Posterior vena cava (tissue), 2 donors: Measurements from ENCODE around the gene LIMS1. TPM values are rescaled to one million over a fixed set of nuclear protein-coding genes. Genes with fewer than 3 reads are reported as not detected.
"Not testable (repeated sequence)": the region's sequence is repeated elsewhere in the genome, so short reads cannot be mapped to it uniquely, and the experiment has no call there.

Source experiments
- DNase-seq: peaks from one replicate; pipeline ENCODE4 v3.0.0-alpha.2; 2020; ENCODE audit warnings: low spot score
- intact Hi-C, 2 donors: fragments of 100-400 bp; cut with DNase I; formaldehyde crosslinking; loops; one replicate each; pipeline versions ENCODE4 v1.14.1 to v1.14.2; 2022 to 2023
- total RNA-seq, 2 donors: library from RNA; stranded (reverse); fragmentation: NEBNext Ultra II Directional; extraction: Animal tissue kit (Norgen Biotek cat#: 25700); gene quantifications; one replicate each; pipeline ENCODE4 v1.2.1, GENCODE V29; 2021
- donor health status: DM: yes; HTN: yes; CAD: no.
- donor health status: DM: yes; HTN: yes; CAD: no.

Gene LIMS1
- total RNA-seq, 2 donors from 2014 or later = 58.6 to 68.9 TPM

DNA sequence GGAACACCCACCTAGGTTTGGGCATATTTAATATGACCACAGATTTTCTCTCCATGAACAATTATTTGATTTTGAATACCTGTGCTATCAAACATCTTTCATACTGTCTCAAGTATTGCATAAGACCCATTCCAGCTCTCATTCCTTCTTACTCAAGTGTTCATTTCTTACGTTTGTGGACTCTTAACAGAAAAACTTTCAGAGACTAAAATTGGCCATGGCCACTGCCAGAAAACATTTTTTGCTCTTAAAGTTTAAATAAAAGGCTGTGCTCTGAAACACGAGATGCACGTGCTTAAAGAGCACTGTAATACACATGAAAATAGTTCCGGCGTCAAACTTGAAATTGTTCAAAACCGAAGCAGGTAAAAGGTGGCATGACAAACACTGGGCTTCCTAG, 89.3 kb downstream of the LIMS1 start:
- DNase-seq = no peak
- intact Hi-C loops = no loop called here

DNA sequence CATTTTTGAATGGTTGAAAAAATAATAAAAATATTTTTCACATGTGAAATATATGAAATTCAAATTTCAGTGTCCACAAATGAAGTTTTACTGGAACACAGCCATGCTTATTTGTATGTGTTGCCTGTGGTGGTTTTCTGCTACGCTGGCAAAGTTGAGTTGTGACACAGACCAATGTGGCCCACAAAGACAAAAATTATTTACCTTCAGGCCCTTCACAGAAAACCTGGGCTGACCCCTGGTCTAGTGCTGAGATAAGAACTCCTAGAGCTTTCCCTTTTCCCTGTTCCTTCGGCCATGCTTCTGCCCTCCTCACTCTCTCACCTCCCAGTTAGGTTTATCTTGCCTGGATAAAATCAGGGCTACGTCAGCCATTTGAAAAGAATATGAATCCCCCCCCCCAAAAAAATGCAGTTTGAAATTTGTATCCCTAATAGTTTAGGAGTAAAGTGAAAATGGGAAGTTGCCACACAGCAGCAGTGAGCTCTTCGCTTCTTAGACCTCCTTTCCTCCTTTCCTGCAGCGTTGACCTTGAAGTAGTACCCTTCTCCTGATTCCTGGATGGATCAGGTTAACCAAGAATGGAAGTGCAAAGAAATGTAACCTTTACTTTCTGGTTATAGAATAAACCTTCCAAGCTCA, 91.0 kb downstream of the LIMS1 start:
- intact Hi-C loops = no loop called here
- no peak for DNase-seq

DNA sequence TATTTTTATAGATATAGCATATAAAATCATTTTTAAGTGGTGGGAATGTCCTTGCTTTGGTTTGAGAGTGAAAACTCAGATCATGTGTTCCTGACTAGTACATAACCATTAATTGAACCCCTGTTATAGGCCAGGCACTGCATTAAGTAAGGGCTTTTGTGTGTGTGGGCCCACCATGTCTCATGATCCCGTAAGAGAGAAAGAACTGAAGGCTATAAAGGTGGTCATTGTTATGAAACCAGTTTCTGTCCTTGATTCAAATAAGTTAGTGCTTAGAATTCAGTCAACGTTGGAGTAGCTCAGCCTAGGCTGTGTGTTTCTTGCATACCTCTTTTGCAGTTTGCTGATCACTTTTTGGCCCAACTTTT, 91.5 kb downstream of the LIMS1 start:
- DNase-seq = no peak
- intact Hi-C loops = no loop called here

DNA sequence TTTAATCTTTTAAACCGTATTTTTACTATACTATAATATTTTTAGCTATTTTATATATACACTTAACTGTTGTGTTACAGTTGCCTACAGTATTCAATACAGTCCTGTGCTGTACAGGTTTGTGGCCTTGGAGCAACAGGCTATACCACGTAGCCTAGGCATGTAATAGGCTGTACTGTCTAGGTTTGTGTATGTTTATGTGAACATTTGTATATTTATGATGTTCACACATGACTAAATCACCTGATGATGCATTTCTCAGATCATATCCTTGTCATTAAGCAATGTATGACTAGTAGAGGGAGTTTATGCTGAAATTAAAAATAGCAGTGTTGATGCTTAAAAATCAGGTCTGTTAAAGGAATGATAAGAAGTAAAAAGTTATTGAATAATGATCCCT, 92.7 kb downstream of the LIMS1 start:
- DNase-seq = no peak
- intact Hi-C loops = no loop called here

DNA sequence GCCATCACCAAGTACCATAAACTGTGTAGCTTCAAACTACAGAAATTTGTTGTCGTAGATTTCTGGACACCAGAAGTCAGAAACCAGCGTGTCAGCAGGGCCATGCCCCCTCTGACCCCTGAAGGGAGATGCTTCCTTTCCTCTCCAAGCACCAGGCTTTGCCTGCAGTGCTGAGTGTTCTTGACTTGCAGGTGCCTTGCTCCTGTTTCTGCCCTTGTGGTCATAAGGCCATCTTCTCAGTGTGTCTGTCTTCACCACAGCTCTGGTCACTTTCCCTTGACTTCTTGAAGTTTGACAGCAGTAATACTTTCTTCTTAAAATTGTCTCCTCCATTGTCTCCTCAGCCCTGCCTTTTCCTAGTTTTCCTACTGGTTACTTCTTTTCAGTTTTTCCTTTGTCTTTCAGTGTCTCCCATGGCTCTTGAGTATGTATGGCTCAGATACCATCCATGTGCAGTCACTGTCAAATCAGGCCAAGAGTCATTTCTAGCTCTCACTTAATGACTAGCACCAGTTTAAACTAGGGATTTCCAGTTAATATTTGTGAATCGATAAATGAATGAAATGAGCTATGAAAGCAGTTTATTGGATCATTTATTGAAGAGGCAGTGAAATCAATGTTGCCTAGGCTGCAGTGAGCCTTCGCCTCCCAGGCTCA, 93.8 kb downstream of the LIMS1 start:
- no peak for DNase-seq
- intact Hi-C loops = no loop called here

DNA sequence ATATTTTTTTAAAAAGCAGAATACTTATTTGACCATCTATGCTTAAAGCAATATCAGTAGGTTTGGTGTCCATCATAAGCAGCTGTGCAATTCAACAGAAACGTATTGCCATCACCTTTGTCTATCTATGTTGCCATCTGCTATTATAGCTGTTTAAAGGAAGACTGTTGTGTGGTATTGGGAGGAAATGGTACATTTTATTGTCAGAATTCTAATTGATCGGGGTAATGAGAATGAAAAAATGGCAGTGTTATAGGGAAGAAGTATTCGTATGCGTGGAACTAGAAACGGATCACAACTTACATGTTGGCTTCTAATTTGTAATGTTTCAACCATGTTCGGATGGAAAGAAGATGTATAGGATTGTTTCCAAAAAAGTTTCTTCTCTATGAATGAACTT, 94.7 kb downstream of the LIMS1 start:
- intact Hi-C loops = no loop called here
- DNase-seq = no peak

DNA sequence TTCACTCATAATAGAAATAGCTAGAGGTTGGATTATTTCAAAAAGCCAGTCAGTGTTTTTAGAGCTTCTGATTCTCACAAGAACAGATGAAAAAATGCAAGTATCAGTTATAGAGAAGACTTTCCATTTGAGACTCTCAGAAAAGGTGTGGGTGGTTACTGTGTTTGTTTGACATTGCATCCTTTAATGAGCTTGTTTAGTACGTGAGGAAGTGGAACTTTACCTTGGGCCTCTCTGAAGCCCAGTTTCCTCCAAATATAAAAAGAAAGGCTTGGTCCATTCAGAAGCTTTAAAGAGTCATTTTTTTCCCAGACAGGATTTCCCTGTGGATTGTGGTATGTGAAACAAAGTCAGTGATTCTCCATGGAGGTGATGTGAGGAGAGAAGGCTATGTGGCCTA, 95.1 kb downstream of the LIMS1 start:
- intact Hi-C loops = no loop called here
- DNase-seq = no peak

DNA sequence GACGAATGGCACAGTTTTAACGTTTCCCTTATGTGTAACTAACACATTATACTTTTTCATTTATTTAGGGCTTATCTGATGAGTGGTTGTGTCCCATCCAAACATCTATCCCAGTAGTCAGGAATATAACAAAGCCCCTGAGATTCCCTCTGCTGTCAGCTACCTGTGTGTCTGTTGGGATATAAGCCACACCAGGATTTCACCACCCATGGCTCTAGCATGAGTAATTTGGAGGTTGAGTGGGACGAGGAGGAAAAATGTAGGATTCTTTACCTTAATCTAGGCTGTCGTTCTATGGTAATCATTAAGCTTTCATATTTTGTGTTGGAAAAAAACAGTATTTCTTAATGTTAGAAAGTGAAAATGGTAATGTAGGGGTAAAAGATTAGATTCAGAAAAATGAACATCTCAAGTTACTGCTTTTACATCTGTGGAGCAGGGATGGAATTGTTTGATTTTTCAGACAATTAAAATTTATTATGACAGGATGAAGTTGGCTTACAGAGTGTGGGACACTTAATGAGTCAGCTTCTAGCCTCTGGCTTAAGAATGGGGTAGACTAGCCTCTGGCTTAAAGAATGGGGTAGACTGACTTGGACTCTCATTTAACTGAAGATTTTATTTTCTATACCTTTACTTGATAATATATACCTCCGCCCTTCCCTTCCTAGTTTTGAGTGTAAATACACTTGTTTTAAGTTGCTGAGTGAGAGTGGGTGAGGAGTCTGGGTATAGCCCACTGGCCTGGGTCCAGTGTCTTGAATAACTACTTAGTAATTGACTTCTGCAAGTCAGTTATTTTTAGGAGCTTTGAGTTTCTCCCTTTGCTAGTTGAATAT, 96.5 kb downstream of the LIMS1 start:
- no peak for DNase-seq
- intact Hi-C loops = no loop called here

DNA sequence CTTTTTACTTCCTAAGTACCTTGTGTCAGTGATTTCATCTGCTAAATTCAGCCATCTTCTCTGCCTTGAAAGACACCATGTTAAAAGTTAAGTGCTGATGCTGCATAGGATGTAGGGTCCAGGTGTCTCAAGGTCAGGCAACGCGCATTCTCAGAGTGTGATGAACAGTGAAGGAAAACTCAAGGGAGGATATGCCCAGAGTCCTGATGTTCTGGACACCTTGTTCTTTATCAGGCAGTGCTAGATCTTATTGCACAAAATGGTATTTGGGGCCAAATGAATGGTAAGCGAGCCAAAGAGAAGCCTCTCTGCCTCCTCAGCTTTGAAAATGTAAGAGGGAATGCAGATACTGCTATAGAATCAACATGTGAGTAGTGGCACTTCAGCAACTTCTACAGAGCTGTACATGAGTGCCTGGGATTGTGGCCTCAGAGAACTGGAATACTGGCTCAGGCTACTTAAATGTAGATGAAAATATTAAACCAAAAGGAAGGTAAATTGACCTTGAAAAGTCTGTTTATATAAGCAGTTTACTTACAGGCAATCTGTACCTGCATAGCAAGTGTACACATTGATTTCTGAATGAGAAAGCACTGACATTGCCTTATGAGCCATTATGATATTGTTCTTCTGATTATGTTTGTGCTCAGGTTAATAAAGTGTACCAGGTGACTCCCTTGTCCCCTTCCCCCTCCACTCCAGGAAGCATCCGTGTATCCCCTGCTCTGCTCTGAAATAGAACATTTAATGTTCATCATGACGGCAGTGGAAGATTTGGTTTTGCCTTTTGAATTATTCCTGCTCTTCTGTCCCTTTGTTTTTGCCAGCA, 98.3 kb downstream of the LIMS1 start:
- DNase-seq = no peak
- intact Hi-C loops = loop anchor here in 1 of 2 donors (2.0 kb wide), 1 partner anchor 40 kb away; no protein-coding TSS in a partner anchor

DNA sequence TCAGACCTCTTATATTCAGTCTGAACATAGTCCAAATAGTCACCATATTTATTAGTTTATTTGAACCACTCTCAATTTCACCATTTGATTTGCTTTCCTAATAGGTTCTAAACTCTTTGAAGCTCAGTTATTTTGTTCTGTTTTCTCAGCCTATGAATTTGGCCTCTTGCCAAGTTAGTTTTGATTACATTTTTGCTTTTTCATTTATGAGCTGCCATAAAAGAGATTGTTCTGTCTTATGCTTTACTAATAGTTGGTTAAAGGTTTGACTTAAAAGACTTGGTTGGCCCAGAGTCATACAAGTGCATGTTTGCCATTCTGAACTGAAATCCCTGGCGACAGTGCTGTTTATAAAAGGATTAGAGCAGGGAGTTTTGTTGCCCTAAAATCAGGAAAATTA, 99.1 kb downstream of the LIMS1 start:
- intact Hi-C loops = loop anchor here in 1 of 2 donors (2.0 kb wide), 1 partner anchor 41 kb away; no protein-coding TSS in a partner anchor
- no peak for DNase-seq

DNA sequence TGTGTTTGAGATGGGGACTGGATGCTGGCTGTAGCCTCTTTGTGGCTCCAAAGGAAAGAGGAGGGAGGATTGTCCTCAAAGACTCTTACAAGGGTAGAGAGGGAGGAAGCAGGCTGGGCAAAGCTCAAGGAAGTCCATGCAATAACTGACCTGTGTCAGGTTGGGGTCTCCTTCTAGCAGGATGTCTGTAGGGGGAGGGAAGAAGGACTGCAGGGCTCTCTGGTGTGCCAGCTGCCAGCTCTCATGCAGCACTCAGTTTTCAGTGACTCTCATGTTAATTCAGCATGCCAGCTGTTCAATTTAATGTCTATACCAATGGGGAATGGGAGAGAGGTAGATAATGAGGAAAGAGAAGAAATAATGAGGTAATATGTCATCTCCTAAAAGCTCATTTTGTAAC, 99.7 kb downstream of the LIMS1 start:
- DNase-seq = no peak
- intact Hi-C loops = no loop called here

DNA sequence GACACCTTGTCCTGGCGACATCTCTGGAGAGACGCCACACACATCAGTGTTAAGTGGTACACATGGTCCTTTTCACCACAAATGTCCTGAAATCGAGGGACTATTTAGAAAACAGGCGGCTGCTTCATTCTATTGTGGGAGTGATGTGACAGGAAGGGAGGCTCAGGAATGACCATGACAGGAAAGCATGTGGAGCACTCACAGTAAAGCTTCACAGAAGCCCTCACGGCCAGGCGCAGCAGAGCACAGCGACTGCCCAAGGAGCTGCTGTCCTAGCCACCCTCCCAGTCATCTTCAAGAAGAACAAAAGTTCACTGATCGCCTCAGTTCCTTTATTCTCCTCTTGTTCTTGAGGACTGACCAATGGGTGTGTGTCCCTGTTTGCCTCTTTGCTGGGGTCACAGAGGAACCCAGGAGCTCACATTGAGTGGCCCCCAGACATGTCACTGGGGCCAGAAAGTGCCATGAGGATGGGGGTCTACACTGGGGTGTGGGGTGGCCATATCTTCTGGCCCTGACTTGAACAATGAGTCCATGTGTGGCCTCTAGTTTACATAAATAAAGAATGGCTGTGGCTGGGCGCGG, 100.4 kb downstream of the LIMS1 start:
- intact Hi-C loops = no loop called here
- DNase-seq = no peak

DNA sequence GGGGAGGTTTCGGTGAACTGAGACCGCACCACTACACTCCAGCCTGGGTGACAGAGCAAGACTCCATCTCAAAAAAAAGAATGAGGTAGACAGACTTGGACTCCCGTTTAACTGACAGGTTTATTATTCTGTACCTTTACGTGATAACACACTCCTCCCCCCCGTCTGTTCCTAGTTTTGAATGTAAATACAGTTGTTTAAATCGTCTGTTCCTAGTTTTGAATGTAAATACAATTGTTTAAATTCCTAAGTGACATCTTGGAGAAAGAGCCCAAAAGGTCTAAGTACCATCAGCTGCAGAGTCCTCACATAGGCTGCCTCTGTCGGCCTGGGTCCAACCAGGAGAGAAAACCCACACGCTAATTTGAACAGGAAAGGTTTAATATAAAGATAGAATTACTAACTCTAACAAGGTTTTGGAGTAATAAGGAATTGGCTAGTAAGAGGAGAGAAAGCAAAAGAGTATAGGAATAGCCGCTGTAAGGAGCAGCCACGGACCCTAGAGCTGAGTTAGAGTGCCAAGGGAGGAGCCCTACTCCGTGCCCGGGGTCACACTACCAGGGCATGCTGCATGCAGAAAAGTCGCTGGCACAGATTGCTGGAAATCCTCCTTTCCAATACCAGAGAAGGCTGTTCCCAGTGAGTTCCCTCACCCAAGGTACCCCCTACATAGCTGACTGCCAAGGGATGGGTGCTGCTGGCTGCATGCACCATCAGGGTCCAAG, 101.5 kb downstream of the LIMS1 start:
- intact Hi-C loops = no loop called here
- no peak for DNase-seq

DNA sequence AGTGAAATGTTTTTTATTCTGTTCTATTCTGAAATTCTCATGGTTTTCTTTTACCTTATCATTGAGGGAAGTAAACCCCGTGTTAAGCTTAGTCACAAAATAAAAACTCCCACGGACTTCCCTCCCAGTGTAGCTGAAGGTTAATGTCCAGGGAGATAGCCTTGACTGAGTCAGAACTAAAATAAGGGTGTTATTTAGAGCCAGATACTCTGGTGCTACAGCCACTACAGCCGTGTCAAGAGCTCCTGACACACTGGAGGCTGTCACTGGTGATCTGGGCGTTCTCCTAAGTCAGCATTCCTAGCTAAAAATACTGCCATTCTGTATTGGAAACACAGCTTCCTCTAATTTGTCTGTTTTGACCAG, 103.0 kb downstream of the LIMS1 start:
- intact Hi-C loops = no loop called here
- no peak for DNase-seq

DNA sequence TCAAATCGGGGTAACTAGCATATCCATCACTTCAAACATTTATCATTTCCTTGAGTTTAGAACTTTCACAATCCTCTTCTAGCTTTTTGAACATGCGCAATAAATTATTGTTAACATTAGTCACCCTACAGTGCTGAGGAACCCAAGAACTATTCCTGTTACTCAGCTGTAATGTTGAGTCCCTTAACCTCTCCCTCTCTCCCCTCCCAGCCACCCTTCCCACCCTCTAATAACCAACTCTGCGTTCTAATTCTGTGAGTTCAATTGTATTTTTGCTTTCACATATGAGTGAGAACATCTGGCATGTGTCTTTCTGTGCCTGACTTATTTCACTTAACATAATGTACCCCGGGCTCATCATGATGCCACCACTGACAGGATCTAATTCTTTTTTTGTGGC, 106.5 kb downstream of the LIMS1 start:
- intact Hi-C loops = no loop called here
- DNase-seq = no peak

DNA sequence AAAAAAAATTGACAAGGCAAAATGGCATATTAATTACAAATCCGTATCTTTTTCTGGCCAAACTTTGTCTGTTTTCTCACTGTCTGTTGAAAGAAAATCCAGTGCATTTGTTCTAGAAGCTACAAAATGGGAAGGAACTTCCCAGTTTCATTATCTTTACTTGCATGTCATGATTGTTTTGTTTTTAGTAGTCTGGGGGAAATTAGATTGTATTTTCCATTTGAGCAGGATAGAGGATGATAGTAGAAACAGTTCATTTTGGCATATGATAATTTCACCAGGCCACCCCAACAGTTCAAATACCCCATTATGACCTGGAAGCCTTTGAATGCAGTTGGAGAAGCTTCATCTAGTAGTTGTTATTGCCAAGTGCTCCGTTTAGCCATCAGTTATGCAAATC, 107.5 kb downstream of the LIMS1 start:
- intact Hi-C loops = no loop called here

DNA sequence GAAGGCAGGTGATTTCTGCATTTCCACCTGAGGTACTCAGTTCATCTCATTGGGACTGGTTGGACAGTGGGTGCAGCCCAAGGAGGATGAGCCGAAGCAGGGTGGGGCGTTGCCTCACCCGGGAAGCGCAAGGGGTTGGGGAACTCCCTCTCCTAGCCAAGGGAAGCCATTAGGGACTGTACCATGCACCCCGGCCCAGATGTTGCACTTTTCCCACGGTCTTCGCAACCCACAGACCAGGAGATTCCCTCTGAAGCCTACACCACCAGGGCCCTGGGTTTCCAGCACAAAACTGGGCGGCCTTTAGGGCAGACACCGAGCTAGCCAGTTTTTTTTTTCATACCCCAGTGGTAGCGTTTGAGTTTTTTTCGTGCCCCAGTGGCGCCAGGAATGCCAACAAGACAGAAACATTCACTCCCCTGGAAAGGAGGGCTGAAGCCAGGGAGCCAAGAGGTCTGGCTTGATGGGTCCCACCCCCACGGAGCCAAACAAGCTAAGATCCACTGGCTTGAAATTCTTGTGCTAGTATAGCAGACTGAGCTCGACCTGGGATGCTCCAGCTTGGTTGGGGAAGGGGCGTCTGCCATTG, 109.1 kb downstream of the LIMS1 start:
- intact Hi-C loops = no loop called here
- DNase-seq = no peak

More for the DNA sequence above, 107.5 kb downstream of the LIMS1 start:
- DNase-seq = no peak

DNA sequence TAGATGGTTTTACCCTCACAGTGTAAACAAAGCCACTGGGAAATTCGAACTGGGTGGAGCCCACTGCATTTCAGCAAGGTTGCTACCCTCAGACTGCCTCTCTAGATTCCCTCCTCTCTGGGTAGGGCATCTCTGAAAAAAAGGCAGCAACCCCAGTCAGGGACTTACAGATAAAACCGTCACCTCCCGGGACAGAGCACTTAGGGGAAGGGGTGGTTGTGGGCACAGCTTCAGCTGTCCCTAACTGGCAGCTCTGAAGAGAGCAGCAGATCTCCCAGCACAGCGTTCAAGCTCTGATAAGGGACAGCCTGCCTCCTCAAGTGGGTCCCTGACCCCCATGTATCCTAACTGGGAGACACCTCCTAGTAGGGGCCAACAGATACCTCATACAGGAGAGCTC, 109.6 kb downstream of the LIMS1 start:
- intact Hi-C loops, DNase-seq: not testable (repeated sequence)
